GM21529 (cell line): ENCODE results near the gene ZSCAN22.

Experiments used
- ATAC-seq: cut with Tn5 transposase; IDR thresholded peaks from one replicate; pipeline ENCODE4 v1.9.1; 2021; ENCODE audit not compliant: unreplicated experiment

The ZSCAN22 gene

DNA sequence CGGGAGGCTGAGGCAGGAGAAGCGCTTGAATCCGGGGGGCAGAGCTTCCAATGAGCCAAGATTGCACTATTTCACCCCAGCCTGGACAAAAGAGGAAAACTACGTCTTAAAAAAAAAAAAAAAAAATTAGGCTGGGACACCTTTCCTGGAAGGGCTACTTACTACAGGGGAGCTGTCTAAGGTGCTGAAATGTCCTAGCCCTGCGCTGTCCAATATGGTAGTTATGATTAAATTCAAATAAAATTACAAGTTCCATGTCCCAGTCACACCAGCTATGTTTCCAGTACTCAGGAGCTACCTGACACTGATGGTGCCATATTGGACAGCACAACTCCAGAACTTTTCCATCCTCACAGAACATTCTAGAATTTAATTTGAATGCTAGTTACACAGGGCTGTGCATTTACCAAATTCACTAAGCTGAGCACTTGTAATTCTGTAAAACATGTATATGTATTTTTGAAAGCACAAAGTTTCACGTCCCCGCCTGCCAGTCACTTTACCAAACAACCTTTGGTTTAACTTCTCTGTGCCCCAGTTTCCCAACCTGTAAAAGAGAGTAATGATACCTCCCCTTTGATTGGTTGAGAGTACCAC lies 9.2 kb upstream of the ZSCAN22 start:
- ATAC-seq, result no peak

DNA sequence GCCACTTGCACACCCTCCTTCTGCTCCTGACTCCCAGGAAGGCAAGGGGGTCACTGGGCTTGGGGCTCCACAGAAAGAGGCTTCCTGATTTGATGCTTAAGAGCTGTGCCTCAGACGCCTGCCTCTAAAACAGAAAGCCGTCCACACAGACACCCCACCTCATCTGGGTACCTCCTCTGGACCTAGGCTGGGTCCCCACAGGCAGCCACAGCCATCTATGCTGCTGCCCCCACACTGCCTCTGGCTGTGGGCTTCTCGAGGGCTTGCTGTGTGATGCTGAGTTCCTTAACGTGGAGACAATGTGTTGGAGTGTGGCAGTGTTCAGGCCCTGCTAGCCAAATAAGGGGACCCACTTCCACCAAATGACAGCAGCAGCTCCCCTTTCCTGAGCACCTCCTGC lies 8.5 kb upstream of the ZSCAN22 start:
- no peak for ATAC-seq

DNA sequence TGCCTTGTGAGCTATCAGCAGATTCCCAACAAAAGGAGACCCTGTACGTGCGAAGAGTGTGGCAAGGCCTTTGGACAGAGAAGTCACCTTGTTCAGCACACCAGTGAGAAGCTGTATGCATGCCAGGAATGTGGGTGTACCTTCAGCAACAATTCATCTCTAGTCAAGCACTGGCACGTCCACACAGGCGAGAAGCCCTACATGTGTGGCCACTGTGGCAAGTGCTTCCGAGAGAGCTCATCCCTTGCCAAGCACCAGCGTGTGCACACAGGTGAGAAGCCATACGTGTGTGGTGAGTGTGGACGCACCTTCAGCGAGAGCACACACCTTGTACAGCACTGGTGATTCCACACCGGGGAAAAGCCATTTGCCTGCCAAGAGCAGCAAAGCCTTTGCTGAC lies 7.6 kb upstream of the ZSCAN22 start:
- ATAC-seq, result no peak

- ATAC-seq, result no peak
Measured at GRCh38 chr19:58325311-58326022, 1.3 kb upstream of the ZSCAN22 start.

- ATAC-seq, result no peak
Measured at GRCh38 chr19:58326501-58326913, 287 bp upstream of the ZSCAN22 start.

DNA sequence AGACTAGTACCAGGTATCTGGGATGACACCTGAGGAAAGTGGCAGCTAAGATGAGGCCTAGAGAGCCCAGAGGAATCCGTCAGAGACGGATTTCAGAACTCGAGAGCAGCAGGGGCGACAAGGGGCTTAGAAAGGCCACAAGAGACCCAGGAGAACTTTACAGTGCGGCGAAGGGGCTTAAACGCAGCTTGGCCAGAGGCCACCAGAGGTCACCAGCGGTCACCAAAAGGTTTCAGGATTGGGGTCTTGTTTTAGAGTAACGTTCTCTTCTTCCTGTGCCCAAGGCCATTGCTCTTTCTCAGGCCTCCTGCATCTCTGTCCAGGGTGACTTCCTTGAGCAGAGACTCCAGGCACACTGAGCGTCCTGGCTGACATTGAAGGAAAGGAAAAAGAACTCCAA lies 2.2 kb downstream of the ZSCAN22 start:
- ATAC-seq, result no peak

DNA sequence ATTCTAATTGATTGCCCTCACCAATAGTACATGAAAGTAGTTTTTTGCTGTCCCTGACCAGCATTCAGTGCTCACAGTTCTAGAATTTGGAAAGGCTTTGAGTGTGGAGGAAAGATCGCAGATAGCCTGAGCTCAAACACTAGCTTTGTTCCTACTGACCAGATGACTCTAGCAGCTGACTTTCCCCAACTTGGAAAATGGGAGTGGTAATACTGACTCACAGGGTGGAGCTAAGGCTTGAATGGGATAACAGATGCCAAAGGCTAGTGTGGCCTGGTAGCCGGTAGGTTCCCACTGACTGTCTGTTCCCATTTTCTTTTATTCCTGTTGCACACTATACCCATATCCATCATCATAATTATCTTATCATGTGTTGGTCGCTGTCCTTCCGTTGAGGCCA lies 3.7 kb downstream of the ZSCAN22 start:
- ATAC-seq, result no peak

DNA sequence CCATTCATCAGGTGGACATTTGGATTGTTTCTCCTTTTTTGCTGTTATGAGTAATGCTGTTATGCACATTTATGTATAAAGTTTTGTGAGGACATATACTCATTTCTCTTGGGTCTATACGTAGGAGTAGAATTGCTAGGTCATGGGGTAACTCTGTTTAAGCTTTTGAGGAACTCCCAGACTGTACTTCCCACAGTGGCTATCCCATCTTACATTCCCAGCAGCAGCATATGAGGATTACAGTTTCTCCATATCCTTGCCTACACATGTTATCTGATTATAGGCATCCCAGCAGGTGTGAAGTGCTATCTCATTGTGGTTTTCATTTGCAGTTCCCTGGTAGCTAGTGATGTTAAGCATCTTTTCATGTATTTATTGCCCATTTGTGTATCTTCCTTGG lies 5.9 kb downstream of the ZSCAN22 start:
- no peak for ATAC-seq

DNA sequence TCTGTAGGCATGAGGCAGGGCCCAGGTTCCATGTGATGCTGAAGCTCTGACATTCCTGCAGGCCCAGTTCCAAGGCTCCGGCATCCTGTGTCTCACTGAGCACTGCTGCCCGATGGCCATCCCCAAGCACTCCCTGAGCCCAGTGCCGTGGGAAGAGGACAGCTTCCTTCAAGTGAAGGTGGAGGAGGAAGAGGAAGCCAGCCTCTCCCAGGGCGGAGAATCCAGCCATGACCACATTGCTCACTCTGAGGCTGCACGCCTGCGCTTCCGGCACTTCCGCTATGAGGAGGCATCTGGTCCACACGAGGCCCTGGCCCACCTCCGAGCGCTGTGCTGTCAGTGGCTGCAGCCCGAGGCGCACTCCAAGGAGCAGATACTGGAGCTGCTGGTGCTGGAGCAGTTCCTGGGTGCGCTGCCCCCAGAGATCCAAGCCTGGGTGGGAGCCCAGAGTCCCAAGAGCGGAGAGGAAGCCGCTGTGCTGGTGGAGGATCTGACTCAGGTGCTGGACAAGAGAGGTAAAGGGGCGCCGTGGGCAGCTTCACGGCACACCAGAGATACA lies 8.0 kb downstream of the ZSCAN22 start:
- no peak for ATAC-seq

DNA sequence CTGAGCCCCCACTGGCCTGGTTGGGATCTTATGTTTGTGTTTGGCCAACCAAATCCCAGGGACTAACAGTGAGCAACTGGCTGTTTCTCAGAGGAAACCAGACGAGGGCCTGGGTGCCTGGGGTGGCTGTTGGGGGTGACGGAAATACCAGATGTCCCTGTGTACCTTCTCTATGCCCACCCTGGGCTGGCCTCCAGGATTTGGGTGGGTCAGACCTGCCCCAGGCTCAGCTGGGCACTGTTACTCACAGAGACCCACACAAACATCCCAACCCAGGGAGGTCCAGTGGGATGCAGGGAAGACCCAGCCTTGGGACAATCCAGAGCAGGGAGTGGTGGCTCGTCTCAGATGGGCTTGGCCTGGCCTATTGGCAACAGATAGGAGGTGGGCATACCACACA lies 8.8 kb downstream of the ZSCAN22 start:
- no peak for ATAC-seq

DNA sequence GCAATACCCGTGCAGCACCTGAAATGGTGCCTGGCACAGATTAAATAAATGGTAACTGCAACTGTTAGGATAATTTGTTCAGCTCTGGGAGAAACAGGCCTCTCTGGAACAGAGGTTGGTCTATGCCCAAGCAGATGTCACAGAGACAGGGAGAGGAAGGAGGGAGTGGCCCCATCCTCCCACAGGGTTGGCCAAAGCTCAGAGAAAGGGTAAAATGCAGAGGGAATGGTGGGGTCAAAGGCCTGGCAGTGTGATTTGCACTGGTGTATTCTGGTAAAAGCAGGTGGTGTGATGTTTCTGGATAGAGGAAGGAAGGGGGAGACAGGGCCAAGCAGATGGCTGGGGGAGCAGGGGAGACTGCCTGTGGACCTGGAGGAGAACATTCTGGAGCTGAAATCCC lies 9.4 kb downstream of the ZSCAN22 start:
- no peak for ATAC-seq

- no peak for ATAC-seq
Measured at GRCh38 chr19:58336820-58337219, 10.0 kb downstream of the ZSCAN22 start.

DNA sequence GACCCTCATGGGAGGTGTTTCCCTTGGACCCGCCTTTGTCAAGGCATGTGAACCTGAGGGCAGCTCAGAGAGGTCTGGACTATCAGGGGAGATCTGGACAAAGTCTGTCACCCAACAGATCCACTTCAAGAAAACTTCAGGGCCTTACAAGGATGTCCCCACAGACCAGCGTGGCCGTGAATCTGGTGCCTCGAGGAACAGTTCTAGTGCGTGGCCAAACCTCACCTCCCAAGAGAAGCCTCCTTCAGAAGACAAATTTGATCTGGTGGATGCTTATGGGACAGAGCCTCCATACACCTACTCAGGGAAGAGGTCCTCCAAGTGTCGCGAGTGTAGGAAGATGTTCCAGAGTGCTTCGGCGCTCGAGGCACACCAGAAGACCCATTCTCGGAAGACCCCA lies 11.5 kb downstream of the ZSCAN22 start:
- ATAC-seq, result no peak

GRCh38 chr19:58338825-58339558 lies 12.2 kb downstream of the ZSCAN22 start:
- no peak for ATAC-seq

DNA sequence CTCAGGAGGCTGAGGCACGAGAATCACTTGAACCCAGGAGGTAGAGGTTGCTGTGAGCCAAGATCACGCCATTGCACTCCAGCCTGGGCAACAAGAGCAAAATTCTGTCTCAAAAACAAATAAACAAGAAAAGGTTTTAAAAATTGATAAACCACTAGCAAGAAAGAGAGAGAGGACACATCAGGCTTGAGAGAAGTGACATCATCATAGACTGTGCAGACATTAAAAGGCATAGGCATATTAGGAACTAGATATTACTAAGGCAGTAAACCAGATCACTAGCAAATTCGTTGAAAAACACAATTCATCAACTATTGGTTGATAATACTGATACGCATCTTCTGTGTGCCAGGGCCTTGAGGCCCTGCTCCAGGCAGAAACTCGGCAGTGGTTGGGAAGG lies 18.8 kb downstream of the ZSCAN22 start:
- no peak for ATAC-seq

GRCh38 chr19:58346961-58347929 lies 20.5 kb downstream of the ZSCAN22 start:
- peak; percentile 91 for ATAC-seq

DNA sequence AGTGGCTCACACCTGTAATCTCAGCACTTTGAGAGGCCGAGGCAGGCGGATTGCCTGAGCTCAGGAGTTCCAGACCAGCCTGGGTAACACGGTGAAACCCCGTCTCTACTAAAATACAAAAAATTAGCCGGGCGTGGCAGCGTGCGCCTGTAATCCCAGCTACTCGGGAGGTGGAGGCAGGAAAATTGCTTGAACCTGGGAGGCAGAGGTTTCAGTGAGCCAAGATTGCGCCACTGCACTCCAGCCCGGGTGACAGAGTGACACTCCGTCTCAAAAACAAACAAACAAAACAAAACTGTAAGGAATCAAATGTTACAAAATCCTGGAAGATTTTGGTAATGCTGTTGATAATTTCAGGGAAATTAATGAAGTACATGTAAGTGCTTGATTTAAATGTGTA lies 21.3 kb downstream of the ZSCAN22 start:
- ATAC-seq, result peak; percentile 20

- ATAC-seq, result no peak
Measured at GRCh38 chr19:58349590-58349989, 22.8 kb downstream of the ZSCAN22 start.

- ATAC-seq, result no peak
Measured at GRCh38 chr19:58350001-58350861, 23.4 kb downstream of the ZSCAN22 start.
